HUES64 (cell line): Measurements from ENCODE around the gene RNF187. TPM values are rescaled to one million over a fixed set of nuclear protein-coding genes. Genes with fewer than 3 reads are reported as not detected.

ENCODE experiments used
- H3K27ac ChIP-seq: 2 replicates; pipeline ENCODE4 v1.7.0; 2013; ENCODE audit warnings: low read depth, low read length, inconsistent platforms
- H3K27me3 ChIP-seq: 2 replicates; pipeline ENCODE4 v1.6.1; 2013; ENCODE audit warnings: mild to moderate bottlenecking, low read length; ENCODE audit not compliant: insufficient read depth
- H3K36me3 ChIP-seq: 2 replicates; pipeline ENCODE4 v1.6.1; 2013; ENCODE audit warnings: mild to moderate bottlenecking, low read length; ENCODE audit not compliant: insufficient read depth
- H3K4me1 ChIP-seq: 2 replicates; pipeline ENCODE4 v1.6.1; 2013; ENCODE audit warnings: mild to moderate bottlenecking, low read length, moderate library complexity; ENCODE audit not compliant: insufficient read depth
- H3K4me3 ChIP-seq: 2 replicates; pipeline ENCODE4 v1.5.1; 2013; ENCODE audit warnings: mild to moderate bottlenecking, low read length, moderate library complexity
- H3K9ac ChIP-seq: 2 replicates; pipeline ENCODE4 v1.6.1; 2013; ENCODE audit warnings: mild to moderate bottlenecking, low read depth, low read length
- H3K9me3 ChIP-seq: 2 replicates; pipeline ENCODE4 v1.6.1; 2013; ENCODE audit warnings: low read depth, low read length; ENCODE audit not compliant: insufficient read depth
- WGBS: fragments of 150-250, 120-280 bp; methylation state at CpG from one replicate; pipeline ENCODE4 v1.1.7; 2013; ENCODE audit warnings: missing lambda C conversion rate; 5-methylcytosine and 5-hydroxymethylcytosine counted together
- polyA plus RNA-seq, 2 experiments: library from polyadenylated mRNA; stranded (reverse); fragments of 50-300 nt; gene quantifications; one replicate each; pipeline ENCODE4 v1.2.3, GENCODE V29; 2013

The RNF187 gene
- 32.9 TPM for polyA plus RNA-seq (2013, experiment 1 of 2)
- polyA plus RNA-seq (2013, experiment 2 of 2): 37.1 TPM

DNA sequence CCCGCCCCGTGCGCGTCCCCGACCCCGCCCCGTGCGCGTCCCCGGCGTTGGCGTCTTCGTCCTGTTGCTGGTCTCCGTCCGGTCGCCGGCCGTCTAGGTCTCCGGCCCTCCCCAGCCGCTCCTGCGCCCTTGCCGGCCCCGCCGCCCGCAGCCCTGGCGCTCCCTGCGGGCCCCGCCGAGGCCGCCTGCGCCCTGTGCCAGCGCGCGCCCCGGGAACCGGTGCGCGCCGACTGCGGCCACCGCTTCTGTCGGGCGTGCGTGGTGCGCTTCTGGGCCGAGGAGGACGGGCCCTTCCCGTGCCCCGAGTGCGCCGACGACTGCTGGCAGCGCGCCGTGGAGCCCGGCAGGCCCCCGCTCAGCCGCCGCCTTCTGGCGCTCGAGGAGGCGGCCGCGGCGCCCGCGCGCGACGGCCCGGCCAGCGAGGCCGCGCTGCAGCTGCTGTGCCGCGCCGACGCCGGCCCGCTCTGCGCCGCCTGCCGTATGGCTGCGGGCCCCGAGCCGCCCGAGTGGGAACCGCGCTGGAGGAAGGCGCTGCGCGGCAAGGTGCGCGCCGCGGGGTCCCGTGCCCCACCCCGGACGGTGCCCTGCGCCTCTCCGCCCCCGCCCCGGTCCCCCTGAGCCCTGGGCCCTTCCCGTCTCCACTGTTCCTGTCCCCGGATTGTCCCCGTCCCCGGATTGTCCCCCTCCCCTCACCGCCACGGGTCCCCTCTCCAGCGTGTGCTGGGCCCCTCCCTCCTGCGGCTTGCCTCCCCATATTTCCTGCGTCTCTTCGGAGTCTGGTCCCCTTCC lies at the start of gene RNF187:
Gene RNF187 (plus strand): TSS at position 47 of the 789 bp plus-strand sequence.
- Histone ChIP-seq H3K4me3 (peak within 1 kb of the TSS; percentile 80), H3K27ac (peak within 1 kb of the TSS; percentile 99), H3K4me1 (no peaks in the 10 kb centered on the region), H3K36me3 (peaks cover 27% of the 10 kb centered on the region), H3K27me3 (no peaks in the 10 kb centered on the region), H3K9me3 (no peaks in the 10 kb centered on the region), H3K9ac (peak within 1 kb of the TSS; percentile 84)
- WGBS: under 1% methylated on average over 113 of the region's 113 CpGs

DNA sequence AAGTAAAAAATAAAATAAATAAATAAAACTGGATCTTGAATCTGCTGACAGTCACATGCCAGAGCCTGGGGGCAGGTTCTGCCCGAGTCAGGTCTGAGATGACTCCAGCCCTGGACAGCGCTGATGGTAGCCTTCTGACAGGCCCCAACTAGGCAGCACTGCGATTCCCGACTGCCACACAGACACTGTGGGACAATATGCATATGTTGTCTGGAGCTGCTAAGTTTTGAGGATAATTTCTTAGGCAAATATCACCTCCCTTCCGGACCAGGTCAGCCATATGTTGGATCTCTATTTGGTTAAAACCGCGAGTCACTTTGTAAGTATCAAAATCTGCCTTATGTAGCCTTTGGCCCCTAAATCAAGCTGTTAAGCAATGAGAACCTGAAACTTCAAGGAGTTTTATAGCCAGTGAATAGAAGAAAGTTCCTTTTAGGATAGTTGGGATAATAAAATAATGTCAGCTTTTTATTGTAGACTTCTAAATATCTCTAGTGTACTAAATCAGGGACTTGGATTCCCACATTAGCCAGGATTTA lies 49.7 kb upstream of the RNF187 start:
- Histone ChIP-seq H3K36me3 (no peaks in the 10 kb centered on the region), H3K4me1 (no peaks in the 10 kb centered on the region), H3K9ac (no peak overlapping the region), H3K9me3 (no peaks in the 10 kb centered on the region), H3K27ac (no peak overlapping the region), H3K27me3 (peaks cover 49% of the 10 kb centered on the region), H3K4me3 (no peak overlapping the region)
- 89% methylated on average over 7 of the region's 7 CpGs for WGBS

DNA sequence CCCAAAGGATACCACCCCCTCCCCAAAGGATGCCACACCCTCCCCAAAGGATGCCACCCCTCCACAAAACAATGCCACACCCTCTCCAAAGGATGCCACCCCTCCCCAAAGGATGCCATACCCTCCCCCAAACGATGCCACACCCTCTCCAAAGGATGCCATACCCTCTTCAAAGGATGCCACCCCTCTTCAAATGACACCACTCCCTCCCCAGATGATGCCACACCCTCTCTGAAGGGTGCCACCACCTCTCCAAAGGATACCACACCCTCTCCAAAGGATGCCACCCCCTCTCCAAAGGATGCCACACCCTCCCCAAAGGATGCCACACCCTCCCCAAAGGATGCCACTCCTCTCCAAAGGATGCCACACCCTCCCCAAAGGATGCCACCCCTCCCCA lies 48.9 kb upstream of the RNF187 start:
- Histone ChIP-seq H3K9ac (no peak overlapping the region), H3K4me1 (no peaks in the 10 kb centered on the region), H3K4me3 (no peak overlapping the region), H3K27ac (no peak overlapping the region), H3K9me3 (no peaks in the 10 kb centered on the region), H3K36me3 (no peaks in the 10 kb centered on the region), H3K27me3 (peaks cover 55% of the 10 kb centered on the region)
- 47% methylated on average over 1 of the region's 1 CpG for WGBS

GRCh38 chr1:228440761-228441500 lies 46.3 kb upstream of the RNF187 start:
- Histone ChIP-seq H3K27ac (no peak overlapping the region), H3K4me1 (peaks cover 7% of the 10 kb centered on the region; the same call in 1 of the 2 replicates), H3K27me3 (peaks cover 77% of the 10 kb centered on the region), H3K9me3 (no peaks in the 10 kb centered on the region), H3K4me3 (no peak overlapping the region), H3K9ac (no peak overlapping the region), H3K36me3 (no peaks in the 10 kb centered on the region)
- 90% methylated on average over 9 of the region's 9 CpGs for WGBS

DNA sequence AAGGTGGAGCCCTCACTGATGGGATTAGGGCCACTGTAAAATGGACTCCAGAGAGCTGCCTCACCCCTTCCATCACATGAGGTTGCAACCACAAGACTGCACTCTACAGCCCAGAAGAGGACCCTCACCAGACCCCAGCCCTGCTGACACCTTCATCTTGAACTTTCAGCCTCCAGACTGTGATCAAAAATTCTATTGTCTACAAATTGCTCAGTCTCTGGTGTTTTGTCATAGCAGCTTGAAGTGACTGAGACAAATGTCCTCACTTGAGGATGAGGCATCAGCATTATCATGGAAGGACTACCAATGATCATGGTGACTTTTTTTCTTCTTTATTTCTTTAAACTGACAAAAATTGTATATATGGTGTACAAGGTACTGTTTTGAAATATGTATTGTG lies 43.8 kb upstream of the RNF187 start:
- H3K27ac ChIP-seq: no peak overlapping the region
- H3K27me3 ChIP-seq: peaks cover 91% of the 10 kb centered on the region
- H3K9me3 ChIP-seq: no peaks in the 10 kb centered on the region
- no peaks in the 10 kb centered on the region for H3K36me3 ChIP-seq
- peaks cover 7% of the 10 kb centered on the region; the same call in 1 of the 2 replicates for H3K4me1 ChIP-seq
- no peak overlapping the region for H3K9ac ChIP-seq
- no peak overlapping the region for H3K4me3 ChIP-seq

- H3K4me1 ChIP-seq: peaks cover 7% of the 10 kb centered on the region; the same call in 1 of the 2 replicates
- H3K9ac ChIP-seq: no peak overlapping the region
- H3K27me3 ChIP-seq: peaks cover 79% of the 10 kb centered on the region
- WGBS: 5% methylated on average over 15 of the region's 16 CpGs
- H3K36me3 ChIP-seq: no peaks in the 10 kb centered on the region
- peak overlapping the region; percentile 62 for H3K4me3 ChIP-seq
- no peak overlapping the region for H3K27ac ChIP-seq
- H3K9me3 ChIP-seq: no peaks in the 10 kb centered on the region
Observed at GRCh38 chr1:228445490-228445842, 41.7 kb upstream of the RNF187 start.

- Histone ChIP-seq H3K36me3 (no peaks in the 10 kb centered on the region), H3K9me3 (no peaks in the 10 kb centered on the region), H3K4me1 (peaks cover 7% of the 10 kb centered on the region; the same call in 1 of the 2 replicates), H3K27me3 (peaks cover 74% of the 10 kb centered on the region), H3K27ac (no peak overlapping the region; the same call in 1 of the 2 replicates), H3K9ac (no peak overlapping the region), H3K4me3 (peak overlapping the region; percentile 62)
- 2% methylated on average over 50 of the region's 51 CpGs for WGBS
Observed at GRCh38 chr1:228445843-228446650, 41.1 kb upstream of the RNF187 start.

- H3K9ac ChIP-seq: no peak overlapping the region
- no peak overlapping the region for H3K27ac ChIP-seq
- peaks cover 7% of the 10 kb centered on the region; the same call in 1 of the 2 replicates for H3K4me1 ChIP-seq
- no peaks in the 10 kb centered on the region for H3K9me3 ChIP-seq
- 19% methylated on average over 15 of the region's 15 CpGs for WGBS
- H3K36me3 ChIP-seq: no peaks in the 10 kb centered on the region
- peaks cover 66% of the 10 kb centered on the region for H3K27me3 ChIP-seq
- H3K4me3 ChIP-seq: peak overlapping the region; percentile 39
Observed at GRCh38 chr1:228446852-228447251, 40.3 kb upstream of the RNF187 start.

DNA sequence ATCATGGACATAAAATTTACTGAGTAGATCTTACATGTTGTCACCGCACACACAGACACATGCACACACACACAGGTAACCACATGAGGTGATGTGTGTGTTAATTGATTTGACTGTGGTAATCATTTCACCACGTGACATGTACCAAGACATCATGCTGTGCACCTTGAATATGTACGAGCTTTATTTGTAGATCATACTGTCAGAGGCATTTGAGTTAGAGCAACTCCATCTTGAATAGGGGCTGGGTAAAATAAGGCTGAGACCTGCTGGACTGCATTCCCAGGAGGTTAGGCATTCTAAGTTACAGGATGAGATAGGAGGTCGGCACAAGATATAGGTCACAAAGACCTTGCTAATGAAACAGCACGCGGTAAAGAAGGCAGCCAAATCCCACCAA lies 38.8 kb upstream of the RNF187 start:
- H3K27me3 ChIP-seq: peaks cover 51% of the 10 kb centered on the region
- no peak overlapping the region for H3K9ac ChIP-seq
- H3K9me3 ChIP-seq: no peaks in the 10 kb centered on the region
- H3K4me1 ChIP-seq: peaks cover 7% of the 10 kb centered on the region; the same call in 1 of the 2 replicates
- H3K36me3 ChIP-seq: no peaks in the 10 kb centered on the region
- WGBS: 91% methylated on average over 5 of the region's 6 CpGs
- no peak overlapping the region for H3K4me3 ChIP-seq
- H3K27ac ChIP-seq: no peak overlapping the region

DNA sequence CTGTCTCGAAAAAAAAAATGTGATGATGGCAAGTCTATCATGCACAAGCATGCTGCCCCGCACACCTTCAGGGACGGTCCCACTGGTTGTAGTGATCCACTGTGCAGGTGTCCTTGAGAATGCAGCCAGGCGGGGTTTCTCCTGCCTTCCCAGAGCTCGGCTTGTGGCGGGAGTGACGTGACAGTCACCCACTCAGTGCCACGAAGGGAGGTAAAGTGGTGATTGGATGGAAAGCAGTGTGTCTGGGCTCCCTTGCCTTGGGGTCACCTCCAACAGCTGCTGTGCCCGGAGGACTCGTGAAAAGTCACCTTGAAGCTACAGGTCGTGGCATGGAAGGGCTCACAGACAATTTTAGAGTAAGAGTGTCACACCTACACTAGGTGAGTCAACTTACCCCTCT lies 37.0 kb upstream of the RNF187 start:
- Histone ChIP-seq H3K9ac (no peak overlapping the region), H3K4me1 (peaks cover 3% of the 10 kb centered on the region; the same call in 1 of the 2 replicates), H3K36me3 (0 out of 2 replicates have a peak, but pooled peaks cover 2% of the 10 kb centered on the region), H3K9me3 (no peaks in the 10 kb centered on the region), H3K27ac (no peak overlapping the region), H3K27me3 (peaks cover 33% of the 10 kb centered on the region), H3K4me3 (no peak overlapping the region)
- WGBS: 89% methylated on average over 11 of the region's 11 CpGs
